Measurements from ENCODE around the gene GRIK4. TPM values are rescaled to one million over a fixed set of nuclear protein-coding genes. Genes with fewer than 3 reads are reported as not detected.
A peak's percentile ranks its signal among the peaks of the same experiment; 100 is the strongest.

GRIK4 gene
- total RNA-seq, 1 donor from 2014 or later: not detected

DNA sequence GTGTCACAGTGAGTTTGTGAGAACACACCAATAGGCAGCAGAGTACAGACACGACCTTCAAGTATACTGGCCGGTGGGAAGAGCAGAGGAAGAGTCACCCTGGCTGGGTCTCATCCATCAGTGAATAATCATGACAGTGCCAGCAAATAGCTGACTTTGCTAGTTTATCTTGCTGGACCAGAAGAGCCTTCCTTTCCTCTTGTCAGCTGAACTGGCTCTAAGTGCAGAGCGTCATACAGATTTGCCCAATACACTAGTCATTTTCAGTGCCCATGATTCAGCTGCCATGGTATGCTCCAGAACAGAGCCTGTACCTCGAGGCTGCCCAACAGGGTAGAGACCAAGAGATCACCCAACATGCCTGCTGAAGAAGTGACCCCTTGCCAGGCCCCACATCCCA is 429.5 kb downstream of the GRIK4 start:
- no peak for TF ChIP-seq CTCF (IDR thresholded peaks at IDR 0.05; ENCODE audit: unreplicated experiment)
- Mint-ChIP-seq H3K4me3 (ENCODE audit: low read depth) (no peak overlapping the region), H3K4me1 (ENCODE audit: low read depth) (no peaks in the 10 kb centered on the region), H3K27ac (no peak overlapping the region), H3K36me3 (ENCODE audit: insufficient read depth) (peaks cover 3% of the 10 kb centered on the region), H3K27me3 (peaks cover 17% of the 10 kb centered on the region), H3K9me3 (ENCODE audit: low read depth) (peaks cover 10% of the 10 kb centered on the region)
- no peak for DNase-seq (ENCODE audit: low spot score, unreplicated experiment)

- no peak for DNase-seq (ENCODE audit: low spot score, unreplicated experiment)
- no peak for TF ChIP-seq CTCF (IDR thresholded peaks at IDR 0.05; ENCODE audit: unreplicated experiment)
- no peaks in the 10 kb centered on the region for H3K4me1 Mint-ChIP-seq (ENCODE audit: low read depth)
- H3K27me3 Mint-ChIP-seq: peaks cover 11% of the 10 kb centered on the region
- H3K9me3 Mint-ChIP-seq (ENCODE audit: low read depth): peaks cover 10% of the 10 kb centered on the region
- H3K36me3 Mint-ChIP-seq (ENCODE audit: insufficient read depth): peaks cover 3% of the 10 kb centered on the region
- H3K4me3 Mint-ChIP-seq (ENCODE audit: low read depth): no peak overlapping the region
- no peak overlapping the region for H3K27ac Mint-ChIP-seq
Observed at GRCh38 chr11:120942701-120943100, 431.2 kb downstream of the GRIK4 start.

GRCh38 chr11:120945042-120945441 is 433.5 kb downstream of the GRIK4 start:
- Mint-ChIP-seq H3K9me3 (ENCODE audit: low read depth) (peaks cover 10% of the 10 kb centered on the region), H3K27me3 (peaks cover 18% of the 10 kb centered on the region), H3K27ac (no peak overlapping the region), H3K4me1 (ENCODE audit: low read depth) (no peaks in the 10 kb centered on the region), H3K36me3 (ENCODE audit: insufficient read depth) (peaks cover 3% of the 10 kb centered on the region), H3K4me3 (ENCODE audit: low read depth) (no peak overlapping the region)
- no peak for DNase-seq (ENCODE audit: low spot score, unreplicated experiment)
- no peak for TF ChIP-seq CTCF (IDR thresholded peaks at IDR 0.05; ENCODE audit: unreplicated experiment)

DNA sequence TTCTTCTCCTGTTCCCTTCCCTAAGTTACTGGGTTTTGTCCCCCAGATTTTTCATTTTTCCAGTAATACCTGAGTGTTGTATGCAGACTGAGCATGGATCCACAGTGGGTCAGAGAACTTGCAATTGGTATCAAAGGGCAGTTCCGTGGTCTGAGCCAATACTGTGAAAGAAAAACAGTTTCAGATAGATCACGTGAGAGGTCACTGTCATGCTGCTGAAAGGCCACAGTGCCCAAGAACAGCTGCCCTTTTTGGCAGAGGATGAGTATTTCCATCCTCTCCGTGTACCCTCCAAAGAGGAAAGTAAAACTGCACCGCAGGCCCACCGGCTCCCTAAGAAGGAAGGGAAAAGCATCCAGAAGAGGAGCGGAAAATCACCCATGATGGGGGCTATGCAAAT is 439.3 kb downstream of the GRIK4 start:
- DNase-seq (ENCODE audit: low spot score, unreplicated experiment): no peak
- peaks cover 36% of the 10 kb centered on the region for H3K27me3 Mint-ChIP-seq
- peaks cover 1% of the 10 kb centered on the region for H3K4me1 Mint-ChIP-seq (ENCODE audit: low read depth)
- no peaks in the 10 kb centered on the region for H3K36me3 Mint-ChIP-seq (ENCODE audit: insufficient read depth)
- no peak overlapping the region for H3K27ac Mint-ChIP-seq
- H3K4me3 Mint-ChIP-seq (ENCODE audit: low read depth): no peak overlapping the region
- no peak for TF ChIP-seq CTCF (IDR thresholded peaks at IDR 0.05; ENCODE audit: unreplicated experiment)
- no peaks in the 10 kb centered on the region for H3K9me3 Mint-ChIP-seq (ENCODE audit: low read depth)

DNA sequence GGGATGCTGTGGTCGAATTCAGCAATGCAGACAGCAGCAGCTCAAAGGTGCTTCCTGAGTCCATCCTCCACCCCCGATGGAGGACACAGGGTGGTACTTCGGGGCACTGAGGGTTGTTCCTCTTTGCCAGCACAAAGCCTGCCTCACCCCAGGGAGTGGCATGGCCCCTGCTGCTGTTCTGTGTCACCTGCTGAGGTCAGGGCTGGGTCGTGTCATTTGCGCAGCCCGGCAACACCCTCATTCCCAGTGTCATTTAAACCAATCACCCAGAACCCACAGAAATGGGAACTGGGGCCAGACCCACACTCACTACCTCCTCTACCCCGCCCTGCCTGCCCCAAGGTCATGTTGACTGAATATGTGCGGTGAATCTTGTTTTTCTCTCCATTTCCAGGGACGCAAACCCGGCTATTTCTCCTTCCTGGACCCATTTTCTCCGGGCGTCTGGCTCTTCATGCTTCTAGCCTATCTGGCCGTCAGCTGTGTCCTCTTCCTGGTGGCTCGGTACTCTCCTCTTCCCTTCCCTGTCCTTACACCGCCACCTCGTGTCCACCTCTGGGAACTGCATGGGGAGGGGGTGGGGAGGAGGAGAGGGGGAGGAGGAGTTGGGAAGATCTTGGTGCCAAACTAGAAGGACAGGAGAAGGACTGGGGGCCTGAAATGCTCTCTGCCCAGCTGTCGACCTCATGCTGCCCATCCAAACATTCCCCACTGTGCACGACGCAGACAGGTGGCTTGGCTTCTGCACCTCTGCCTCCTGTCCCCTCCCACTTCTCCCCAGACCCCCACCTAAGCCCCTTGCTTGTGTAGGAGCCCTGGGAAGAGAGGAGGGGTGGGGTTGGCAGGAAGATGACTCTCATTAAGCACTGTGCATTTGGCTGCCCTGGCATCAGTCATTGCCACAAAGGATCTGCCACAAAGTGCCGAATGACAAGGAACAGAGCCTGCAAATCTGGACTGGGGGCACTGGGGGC is 441.2 kb downstream of the GRIK4 start:
- H3K4me3 Mint-ChIP-seq (ENCODE audit: low read depth): no peak overlapping the region
- TF ChIP-seq CTCF (IDR thresholded peaks at IDR 0.05; ENCODE audit: unreplicated experiment): peak; percentile 70
- peaks cover 1% of the 10 kb centered on the region for H3K4me1 Mint-ChIP-seq (ENCODE audit: low read depth)
- no peaks in the 10 kb centered on the region for H3K9me3 Mint-ChIP-seq (ENCODE audit: low read depth)
- no peaks in the 10 kb centered on the region for H3K36me3 Mint-ChIP-seq (ENCODE audit: insufficient read depth)
- peak; percentile 81 for DNase-seq (ENCODE audit: low spot score, unreplicated experiment)
- H3K27me3 Mint-ChIP-seq: peaks cover 41% of the 10 kb centered on the region
- no peak overlapping the region for H3K27ac Mint-ChIP-seq
